ENCODE results near the gene NHS.

Gene NHS

DNA sequence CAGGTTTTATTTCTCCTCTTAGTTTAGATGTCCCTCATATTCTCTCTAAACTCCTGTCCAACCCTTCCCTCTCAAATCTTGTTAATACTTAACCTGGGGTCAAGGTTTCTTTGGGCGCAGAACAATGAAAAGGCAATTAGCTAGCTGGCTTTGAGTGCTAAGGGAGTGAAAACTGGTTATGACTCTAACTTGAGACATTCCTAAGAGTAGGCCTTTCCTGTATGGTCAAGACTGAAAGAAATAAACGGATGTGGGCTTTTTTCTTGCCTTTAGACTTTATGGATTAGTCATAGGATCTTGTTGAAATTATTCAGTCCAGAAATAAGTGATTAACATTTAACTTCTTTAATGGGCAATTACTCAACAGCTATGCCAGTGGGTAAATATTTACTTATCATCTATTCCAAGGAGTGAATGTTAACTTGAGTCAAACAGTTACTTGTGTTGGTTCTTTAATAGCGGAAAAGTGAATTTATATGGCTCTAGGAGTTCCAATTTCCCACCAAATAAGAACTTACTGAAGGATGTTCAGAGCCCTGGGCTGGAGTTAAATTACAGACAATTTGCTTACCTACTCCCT is 220.5 kb downstream of the NHS start:
- DNase-seq: no peak

DNA sequence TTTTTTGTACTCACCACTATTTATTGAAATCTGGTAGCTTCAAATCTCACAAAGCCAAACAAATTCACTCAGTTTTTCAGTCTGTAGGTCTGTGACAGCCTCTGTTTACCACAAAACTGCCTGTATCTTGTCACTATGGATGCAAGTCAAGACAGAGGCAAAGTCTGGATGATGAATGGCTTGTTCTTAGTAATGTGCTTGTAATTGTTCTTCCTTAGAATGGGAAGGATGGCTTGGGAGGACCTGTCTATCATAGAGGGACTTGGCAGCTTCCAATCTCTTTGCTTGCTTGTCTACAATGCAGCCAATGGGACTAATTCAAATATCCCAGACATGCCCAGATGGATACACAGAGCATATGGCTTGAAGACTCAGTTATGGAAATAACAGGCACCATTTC is 221.1 kb downstream of the NHS start:
- DNase-seq: no peak

DNA sequence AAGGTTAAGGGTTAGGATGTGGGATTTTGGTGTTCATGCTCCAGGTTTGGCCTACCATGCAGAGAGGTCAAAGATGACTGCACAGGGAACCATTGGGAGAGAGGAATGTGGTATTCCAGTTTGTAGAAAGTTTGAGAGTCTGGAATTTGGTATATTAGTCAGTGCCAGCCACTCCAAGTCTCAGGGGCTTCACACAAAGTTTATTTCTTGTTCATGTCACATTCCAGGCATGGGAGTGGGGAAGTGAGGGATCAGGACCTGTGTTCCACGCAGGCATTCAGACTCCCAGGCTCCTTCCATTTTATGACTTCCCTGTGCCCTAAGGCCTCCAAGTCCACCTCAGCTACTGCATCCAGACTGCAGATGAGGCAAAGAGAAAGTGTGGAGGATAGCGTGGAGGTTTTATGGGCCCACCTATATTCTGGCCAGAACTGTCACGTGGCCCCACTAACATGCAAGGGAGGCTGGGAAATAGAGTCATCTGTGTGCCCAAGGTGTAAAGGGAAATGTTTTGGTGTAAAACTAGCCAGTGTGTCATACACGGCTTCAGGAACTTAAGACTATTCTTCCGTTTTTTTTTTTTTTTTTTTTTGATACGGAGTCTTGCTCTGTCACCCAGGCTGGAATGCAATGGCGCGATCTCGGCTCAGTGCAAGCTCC is 221.7 kb downstream of the NHS start:
- no peak for DNase-seq

DNA sequence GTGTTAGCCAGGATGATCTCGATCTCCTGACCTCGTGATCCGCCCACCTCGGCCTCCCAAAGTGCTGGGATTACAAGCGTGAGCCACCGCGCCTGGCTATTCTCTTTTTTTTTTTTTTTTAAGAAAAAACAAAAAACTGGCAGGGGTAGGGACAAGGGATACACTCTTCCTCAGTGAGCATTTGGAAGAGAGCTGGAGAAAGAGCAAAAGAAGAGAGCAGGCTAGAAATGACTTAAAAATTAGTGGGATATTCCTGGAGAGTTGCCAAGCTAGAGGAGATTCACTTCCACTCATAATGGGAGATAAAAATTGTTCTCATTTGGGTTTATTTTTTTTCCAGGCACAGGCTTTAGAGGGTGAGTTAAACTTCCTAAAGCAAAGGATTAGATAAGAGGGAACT is 222.3 kb downstream of the NHS start:
- no peak for DNase-seq

DNA sequence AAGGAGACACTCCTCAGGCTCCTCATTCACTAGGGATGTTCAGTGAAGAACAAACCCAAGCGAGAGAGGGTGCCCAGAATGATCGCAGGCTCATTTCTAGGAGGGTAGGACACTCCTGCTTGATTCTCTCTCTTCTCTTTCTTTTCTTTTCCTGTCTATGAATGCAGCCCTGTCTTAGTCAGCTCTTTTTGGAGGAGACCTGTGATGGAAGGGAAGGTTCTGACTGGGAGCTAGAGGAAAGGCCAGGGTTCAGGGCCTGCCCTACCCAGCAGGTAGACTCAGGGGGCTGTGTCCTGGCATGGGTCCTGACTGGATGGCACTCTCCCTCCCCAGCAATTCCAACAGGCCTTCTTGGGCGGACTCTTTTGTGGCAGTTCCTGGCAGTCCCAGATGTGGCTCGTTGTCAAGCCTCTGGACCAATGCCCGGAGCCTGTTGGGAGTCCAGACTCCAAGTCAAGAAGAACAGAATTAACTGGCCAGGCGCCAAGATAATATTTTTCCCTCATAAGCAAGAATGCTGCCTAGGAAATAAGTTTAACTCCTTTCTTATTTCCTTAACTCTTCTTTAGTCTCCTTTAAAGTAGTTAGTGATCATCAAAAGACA is 222.9 kb downstream of the NHS start:
- DNase-seq: no peak

DNA sequence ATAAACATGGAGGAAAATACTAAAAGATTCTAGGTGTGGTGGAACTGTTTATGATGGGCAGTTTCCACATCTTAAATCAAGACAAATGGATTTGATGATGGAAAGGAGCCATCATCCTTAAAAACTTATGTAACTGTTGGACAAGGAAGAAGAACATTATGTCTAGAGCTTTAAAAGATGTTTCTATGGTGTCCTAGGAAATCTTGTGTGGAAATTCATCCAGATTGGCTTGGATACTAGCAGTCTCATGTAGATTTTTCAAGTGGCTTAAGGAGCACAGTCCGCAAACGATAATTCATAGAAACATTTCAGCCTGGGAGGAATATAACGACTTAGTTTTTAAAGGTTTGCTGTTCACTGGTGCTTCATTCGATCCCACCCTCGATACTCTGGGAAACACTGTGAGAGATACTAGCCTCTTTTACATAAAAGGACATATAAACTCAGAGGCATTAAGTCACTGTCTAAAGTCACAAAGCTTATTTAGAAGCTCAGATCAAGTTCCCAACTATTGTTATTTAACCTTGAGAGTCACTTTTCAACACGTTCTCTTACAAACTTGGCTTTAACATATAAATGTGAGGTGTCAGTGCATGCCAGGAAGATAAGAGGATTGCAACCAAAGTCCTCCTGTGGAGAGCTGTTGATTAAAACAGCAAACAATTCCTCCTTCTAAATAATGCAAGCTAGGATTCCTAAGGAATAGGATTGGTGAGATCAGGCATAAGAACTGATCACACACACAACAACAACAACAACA is 226.6 kb downstream of the NHS start:
- DNase-seq: no peak

DNA sequence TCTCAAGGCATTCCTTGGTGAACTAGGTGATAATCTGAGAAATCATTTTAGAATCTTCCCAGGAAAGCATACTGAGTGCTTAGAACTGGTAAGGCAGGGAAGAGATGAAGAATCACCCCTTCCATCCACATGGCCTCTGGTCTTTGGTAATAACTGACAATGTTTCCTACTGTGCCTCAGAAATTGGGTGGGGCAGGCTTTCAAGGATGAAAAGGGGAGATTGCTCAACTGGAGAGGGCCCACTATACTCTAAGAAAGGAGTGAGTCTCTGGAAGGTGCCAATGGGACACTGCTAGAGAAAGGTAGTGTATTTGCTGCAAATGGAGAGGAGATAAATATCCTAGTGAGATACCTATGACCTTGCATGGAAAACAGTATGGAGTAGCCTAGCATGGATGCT is 227.2 kb downstream of the NHS start:
- DNase-seq: no peak

DNA sequence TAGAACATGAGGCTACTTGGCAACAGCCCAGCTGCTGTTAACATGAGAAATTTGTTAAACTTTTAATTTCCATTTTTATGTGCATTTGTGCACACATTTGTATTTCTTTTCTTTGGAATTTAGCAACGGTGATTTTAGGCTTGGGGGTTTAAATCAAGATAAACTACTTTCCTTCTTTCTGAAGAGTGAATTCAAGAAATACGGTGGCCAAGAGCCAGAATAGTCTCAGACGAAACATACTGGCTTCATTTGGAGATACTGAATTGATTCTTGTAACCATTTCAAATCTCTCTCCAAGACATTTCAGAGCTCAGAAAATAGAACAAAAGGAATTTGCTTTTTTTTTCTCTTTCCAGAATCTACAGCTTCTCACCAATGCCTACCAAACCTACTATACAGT is 228.2 kb downstream of the NHS start:
- DNase-seq: no peak

DNA sequence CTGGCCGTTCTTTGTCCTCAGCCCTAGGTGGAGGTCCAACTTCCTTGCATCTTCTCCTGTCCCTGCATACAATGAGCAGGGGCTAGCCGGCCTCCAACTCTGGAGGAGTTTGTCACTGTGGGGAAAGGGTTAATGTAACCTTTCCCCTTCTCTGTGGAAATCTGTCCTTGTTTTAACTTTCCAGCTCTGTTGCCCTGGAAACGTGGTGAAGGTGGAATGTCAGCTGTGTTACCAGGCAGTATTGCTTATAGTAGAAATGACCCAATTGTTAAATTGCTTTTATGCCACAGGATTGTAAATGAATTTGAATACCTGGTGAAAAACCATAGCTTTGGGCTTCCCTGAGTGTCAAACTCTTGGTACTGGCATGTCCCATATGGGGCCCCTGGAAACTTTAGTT is 230.7 kb downstream of the NHS start:
- no peak for DNase-seq

DNA sequence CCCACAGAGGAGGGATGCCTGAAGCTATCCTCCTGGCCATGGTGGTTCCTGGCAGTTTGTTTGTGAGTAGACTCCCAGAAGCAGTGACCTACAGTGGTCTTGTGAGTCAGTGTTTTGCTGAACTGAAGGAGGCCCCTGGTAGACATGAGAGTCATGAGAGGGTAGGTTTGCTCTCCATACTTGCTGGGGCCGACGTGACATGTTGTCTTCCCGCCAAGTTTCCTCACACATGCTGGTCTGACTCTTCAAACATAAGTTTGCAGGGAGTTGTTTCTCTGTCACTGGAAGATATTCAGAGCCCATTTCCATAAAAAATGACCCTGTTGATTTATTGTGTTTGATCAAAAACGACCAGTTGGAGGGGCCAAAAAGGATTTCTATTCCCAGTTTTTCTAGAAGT is 231.2 kb downstream of the NHS start:
- DNase-seq: no peak

DNA sequence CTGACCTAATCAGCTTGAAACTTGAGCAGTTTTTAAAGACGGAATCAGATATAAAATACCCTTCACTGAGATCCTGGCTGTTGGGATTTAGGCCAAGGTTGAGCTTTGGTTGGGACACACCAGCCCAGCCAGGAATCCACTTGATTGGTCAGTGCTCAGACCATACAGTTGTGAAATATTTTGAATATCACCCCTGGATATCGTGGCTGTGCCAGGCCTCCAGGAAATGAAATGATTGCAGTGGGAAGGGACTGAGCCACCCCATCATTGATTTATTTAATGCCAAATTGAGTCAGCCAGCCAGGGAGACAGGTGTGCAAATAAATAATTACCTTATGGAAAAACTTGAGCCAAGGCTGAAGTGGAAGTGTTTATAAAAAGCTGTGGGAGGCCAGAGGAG is 233.9 kb downstream of the NHS start:
- DNase-seq: no peak

DNA sequence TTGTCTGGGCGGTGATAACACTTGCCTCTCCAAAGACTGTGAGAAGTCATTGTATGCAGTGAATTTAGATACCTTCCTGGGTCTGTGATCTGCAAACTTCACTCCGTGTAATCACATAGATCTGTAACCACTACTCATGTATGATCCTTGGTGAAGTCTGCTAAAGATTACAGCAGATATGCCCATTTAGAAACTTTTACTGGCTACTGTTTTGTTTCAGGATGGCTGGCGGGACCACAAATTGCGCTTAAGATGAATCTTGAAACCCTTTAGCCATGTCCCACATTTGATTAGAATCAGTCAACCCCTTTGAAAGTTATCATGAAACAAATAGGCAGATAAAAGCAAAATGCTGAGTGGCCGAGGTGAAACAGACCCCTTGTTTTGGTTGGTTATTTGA is 235.8 kb downstream of the NHS start:
- no peak for DNase-seq

DNA sequence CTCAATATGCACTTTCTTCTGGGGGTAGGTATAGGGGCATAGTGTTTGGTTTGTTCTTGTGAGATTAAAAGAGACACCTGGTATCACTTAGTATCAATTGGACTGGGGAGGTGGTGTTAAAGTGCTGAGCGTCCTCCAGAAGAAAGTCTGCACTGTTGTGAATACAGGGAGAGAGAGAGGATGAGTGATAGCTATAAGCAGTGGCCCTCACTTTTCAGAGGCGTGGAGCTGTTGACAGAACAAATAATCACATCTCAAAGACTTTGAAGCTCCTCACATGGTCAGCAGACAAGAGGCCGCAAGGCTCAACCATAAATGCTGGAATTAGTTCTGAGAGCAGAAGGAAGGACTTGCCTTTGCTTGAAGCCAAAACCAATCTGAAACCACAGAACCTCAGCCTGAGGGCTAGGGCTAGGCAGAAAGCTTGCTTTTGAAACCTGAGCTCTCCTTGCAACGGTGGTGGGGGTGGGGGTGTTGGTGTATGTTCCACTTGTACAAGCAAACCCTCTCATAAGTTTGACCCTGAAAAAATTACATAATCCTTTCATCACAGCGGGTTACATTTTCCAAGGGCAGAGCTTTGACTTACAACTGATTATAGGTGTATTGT is 239.1 kb downstream of the NHS start:
- DNase-seq: no peak

DNA sequence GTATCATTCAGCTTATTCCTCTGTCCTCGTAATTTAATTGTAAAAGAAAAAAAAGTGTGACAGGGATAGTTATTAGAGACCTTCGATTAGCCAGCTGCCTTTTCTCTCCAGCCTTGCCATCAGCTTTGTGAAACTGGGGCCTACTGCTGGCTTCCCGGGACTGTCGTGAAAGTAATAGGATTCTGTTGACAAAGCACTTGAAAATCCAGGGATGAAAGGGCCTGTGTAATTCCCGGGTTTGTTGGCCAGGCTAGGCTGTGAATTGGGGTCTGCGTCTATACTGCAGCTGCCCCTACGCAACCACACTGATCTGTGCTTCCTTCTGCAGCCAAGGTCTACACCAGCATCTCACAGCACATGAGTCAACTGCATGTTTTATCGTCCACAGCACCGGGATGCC is 241.9 kb downstream of the NHS start:
- DNase-seq: no peak

DNA sequence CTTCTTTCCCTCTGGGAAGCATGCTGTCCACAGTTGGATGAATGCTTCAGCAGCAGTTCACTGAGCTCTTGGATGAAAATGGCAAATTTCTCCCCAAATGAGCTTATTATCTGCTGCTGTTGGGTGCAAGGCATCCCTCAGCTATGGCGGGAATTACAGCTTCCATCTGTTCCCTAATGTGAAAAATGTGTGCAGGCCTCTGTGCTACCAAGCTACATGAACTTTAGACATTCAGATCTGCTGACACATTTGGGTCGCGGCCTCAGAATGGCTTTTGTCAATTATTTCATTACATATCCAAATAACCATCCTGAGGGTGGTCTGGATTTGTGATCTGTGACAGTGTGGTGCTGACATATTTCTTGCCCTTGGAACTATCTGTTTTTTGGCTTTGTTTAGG is 242.8 kb downstream of the NHS start:
- DNase-seq: no peak

DNA sequence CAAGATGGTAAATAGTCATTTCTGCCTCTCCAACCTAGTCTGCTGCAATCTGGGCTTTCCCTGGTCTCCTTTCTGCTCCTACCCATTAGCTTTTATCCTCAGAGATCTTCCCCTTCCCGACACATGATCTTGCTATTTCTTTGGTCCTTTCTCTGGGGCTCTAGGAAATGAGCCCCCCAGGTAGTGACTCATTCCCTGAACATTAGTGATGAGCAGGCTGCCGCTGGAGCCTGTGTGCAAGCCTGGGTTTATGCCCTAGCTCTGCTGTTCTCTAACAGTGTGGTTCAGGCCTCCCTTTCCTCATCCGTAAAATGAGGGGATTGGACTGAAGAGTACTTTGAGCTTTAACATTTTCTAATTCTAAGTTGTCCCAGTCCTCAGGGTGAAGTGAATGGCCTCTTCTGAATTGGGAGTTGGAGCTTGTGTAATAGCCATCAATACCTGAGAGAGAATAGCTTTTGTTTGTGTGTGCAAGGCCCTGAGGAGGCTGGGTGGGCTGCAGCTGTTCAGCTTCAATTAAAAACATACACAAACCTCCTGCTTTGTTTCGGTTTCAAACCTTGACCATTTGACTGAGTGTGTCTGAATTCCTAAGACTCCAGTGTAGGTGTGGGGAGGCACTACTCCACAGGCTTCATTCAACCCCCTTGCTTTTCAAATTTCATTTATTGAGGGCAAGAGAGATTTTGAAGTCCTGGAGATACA is 246.7 kb downstream of the NHS start:
- DNase-seq: no peak

DNA sequence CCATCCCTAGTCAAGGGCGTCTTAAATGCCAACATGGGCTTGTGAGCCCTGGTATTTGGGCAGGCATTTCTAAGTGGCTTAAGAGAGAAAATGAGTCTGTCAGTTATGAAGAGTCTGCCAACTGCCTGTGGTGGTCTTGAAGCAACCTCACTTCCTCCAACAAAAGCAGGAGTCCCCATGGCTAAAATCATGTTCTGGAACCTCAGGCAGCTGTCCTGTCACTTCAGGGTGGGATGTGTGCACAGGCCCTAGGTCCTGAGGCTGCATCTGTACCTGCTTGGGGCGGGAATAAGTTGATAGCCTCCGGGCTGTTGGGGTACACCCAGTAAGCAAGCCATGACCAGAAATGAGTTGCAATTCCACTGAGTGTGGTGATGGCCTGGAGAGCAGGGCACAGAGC is 247.3 kb downstream of the NHS start:
- no peak for DNase-seq

DNA sequence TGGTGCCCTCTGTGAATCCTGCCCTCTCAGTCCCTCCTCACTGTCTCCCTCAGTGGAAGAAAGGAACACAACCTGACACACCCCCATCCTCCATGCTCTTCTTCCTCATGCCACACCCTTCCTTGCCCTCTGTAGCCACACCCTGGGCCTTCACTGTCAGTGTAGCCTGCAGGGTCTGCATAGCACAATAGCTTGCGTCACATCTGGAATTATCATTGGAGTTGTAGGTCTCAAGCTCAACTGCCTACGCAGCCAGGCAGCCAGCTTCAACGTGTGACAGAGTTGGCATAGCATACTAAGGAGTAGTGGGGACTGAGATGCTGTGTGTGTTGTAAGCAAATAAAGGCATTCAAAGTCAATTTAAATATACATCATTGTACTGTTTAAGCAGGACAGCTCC is 248.8 kb downstream of the NHS start:
- no peak for DNase-seq

DNA sequence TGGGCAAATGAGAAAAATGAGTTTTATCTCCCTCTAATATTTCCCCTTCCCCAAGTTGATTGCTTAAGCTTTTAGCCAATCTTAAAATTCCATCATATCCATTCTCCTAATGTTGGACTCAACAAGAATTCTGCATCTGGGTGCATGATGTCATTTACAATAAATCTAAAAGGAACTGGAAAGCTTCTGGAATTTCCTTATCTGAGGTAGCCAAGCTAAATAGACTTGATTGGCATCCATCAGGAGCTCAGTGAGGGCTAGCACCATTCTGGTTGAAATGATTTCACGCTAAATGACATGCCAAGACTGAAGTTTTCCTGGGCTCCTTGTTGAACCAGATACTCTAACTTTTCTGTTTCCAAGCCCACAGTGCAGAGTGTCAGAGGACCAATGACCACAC is 252.0 kb downstream of the NHS start:
- DNase-seq: no peak

DNA sequence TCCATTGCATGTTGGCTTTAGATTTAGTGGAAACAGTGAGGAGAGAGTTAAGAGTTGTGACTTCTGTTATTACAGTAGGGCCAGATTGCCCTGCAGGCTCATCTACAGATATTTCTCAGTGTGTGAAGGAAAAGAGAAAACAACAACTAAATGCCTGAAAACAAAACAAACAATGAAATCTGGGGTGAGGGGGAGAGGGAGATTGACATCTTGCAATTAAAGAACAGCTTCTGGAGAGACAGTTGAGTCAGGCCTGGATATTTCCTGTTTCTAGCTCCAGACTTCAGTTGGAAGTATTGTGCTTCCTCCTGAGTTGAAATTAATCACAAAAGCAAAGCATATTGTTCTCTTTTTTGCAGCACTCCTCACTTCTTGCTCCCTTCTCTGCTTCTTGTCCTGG is 254.0 kb downstream of the NHS start:
- no peak for DNase-seq

DNA sequence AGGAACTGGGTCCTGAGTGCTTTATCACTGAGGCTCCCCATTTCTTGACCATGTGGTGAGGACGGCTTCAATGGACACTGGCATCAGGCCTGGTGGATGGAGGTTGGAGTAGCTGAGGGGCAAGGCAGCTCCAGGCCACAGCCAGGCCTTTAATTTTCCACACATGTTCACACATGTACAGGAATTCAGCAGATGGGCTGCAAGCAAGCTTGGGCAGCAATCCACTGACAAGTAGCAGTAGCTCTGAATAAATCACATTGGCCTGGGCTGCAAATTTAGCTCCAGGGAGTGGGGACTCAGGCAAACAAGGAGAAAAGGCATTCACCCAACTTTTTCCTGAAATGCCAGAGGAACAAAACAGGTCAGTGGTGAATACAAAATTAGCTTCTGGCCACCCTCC is 254.5 kb downstream of the NHS start:
- no peak for DNase-seq

DNA sequence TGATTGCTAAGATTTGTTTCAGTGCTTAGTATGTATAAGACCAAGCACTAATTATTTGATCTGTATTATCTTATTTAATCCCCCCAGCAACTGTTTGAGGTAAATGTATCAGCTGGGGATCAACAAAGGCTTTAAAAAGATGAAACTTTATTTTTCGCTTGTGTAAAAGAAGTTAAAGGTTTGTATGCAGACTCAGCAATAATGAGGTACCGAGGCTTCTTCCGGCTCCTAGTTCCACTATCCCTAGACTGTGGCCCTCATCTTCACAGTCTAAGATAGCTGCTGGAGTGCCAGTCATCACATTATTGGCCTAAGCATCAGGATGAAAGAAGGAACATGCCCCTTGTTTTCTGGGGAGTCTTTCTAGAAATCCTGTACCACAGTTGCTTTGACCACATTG is 256.6 kb downstream of the NHS start:
- no peak for DNase-seq

DNA sequence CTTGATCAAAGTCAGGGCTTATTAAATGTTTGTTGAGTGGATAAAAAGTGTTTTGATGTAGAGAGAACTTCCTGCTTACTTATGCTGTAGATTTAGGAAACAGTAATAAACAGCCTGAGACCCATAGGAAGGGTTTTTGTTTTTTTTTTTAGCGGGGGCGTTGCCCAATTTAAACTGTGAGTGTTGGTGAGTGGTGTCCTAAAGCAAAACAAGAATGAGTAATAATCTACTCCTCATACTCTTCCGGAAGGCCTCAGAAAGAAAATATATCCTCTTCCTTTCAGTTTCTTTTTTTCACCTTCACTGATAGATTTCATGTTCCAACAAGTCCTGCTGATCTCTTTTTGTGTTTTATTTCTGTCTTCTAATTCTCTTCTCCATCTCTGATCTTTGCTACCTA is 257.9 kb downstream of the NHS start:
- DNase-seq: no peak
